Umbilical cord (tissue), 2 donors: Measurements from ENCODE around the gene UBXN10. TPM values are rescaled to one million over a fixed set of nuclear protein-coding genes. Genes with fewer than 3 reads are reported as not detected.
"Not testable (repeated sequence)": the region's sequence is repeated elsewhere in the genome, so short reads cannot be mapped to it uniquely, and the experiment has no call there.

ENCODE experiments used
- DNase-seq: peaks from one replicate; pipeline ENCODE4 v3.0.0-alpha.2; 2015; ENCODE audit warnings: low spot score
- total RNA-seq: library from RNA; depleted of rRNA; stranded (reverse); fragments of >200 nt; gene quantifications from one replicate; pipeline ENCODE4 v1.2.3, GENCODE V29; 2014; ENCODE audit warnings: low replicate concordance; ENCODE audit not compliant: insufficient read depth

Gene UBXN10
- total RNA-seq, 1 donor from 2014 or later: 0.48 TPM

DNA sequence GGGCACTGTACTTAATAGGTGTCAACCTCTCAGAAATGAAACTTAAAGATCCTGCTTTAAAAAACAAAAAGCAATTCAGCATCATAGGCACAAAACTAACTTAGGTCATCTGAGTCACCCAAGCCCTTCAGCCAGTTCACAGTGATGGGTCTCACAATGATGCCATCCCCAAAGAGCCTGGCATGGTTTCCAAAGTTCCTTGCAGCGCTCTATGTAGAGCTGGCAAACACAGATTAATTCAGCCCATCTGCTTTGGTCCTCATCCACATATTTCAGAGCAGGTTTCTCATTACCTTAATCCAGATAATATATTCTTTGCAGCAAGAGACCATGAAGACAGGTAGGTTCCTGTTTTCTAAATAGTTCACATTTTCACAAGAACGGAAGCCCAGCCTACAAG lies 15.1 kb downstream of the UBXN10 start:
- DNase-seq: no peak

DNA sequence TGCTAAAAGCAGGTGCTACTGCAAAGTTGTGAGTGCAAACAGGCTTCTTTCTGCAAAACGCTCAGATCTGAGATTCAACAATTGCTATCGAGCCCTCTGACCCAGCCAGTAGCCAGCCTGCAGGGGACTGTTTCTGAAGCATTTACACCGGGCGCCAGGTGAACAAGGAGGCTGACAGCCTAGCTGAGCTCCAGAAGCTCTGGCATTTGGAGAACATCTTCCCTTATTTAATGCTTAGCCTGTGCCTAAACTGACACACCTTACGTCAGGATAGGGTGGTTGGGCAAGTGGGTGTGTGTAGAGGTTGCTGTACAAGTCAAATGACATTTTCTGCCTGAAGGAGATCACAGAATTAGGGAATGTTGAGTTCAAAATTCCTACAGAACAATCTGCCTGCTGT lies 16.3 kb downstream of the UBXN10 start:
- DNase-seq: no peak

DNA sequence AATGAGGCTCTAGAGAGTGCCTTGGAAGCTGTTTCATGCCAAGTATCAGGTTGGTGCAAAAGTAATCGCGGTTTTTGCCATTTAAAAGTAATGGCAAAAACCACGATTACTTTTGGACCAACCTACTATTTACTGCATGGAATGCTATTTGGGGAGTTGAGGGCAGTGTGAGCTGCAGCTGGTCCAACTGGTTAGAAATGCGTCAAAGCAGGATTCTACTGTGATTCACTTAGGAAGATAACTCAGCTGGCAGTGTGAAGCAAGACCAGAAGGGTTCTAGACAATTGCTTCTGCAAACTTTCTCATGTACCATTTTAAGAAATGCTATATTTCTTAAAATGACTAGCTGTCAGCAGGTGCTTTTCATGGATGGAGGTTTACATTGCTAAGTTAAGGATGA lies 21.6 kb downstream of the UBXN10 start:
- DNase-seq: no peak

DNA sequence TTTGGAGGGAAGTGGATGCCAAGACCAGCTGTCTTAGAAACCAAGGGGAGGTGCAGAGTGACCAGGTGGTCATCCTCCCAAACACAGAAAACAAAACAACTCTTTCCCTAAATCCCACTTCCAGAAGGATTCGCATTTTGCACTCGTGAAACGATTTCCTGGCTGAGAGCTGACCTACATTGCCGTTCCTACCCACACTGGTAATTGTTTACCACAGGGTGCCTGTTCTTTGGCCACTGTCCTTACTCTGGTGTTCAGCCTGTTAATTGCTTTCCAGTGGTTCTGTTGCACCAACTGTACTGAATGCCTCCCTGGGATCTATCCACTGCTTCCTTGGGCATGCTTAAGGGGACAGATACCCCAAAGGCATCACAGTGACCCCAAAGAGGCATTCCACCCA lies 23.6 kb downstream of the UBXN10 start:
- DNase-seq: no peak

DNA sequence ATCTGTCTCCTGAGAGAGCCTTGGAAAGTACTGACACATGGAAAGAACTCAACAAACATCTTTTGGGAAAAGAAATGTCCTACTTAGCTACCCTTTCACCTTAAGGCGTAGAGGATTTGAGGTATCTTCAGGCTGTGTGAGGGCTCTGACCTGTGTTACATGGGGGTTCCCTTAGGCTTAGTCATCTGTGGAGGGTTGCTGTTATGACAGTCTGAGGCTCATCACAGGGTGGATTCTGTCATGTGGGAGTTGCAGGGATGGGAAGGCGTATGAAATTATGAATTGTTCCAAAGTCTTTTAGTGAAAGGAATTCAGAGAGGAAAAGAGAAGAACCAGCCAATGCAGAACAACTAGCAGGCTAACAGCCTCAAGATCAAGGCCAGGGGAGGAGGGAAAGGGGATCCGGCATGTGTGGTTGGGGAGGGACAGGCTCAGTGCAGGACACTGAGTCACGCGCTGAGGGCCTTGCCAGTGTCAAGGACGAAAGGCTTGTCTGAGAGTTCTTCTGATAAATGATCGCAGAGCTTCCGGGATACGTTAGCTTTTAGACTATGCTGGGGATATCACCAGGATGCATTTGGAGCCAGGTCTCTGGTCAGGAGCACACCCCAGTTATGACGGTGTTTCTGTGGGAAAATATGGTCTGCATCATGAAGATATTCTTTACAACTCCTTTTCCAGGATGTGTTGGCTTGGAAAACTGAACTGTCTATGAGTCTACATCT lies 25.0 kb downstream of the UBXN10 start:
- DNase-seq: no peak

DNA sequence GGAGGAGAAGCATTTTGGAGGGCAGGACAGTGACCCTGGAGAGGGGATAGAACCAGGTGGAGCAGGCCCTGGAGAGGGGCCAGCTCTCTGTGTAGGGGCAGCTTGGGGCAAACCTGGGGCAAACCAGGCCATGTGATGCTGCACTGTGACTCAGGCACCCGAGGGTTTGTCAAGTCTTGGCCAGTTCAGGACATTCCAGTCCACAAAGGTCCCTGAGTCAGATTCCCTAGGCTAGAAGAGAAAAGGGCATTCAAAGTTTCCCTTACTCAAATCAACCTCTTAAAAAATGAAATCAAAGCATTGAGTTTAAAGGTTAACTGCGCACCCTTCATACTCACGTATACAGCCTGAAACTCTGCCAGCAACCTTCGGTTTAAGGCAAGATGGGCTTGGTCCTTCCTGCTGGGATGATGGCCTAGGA lies 25.6 kb downstream of the UBXN10 start:
- no peak for DNase-seq

DNA sequence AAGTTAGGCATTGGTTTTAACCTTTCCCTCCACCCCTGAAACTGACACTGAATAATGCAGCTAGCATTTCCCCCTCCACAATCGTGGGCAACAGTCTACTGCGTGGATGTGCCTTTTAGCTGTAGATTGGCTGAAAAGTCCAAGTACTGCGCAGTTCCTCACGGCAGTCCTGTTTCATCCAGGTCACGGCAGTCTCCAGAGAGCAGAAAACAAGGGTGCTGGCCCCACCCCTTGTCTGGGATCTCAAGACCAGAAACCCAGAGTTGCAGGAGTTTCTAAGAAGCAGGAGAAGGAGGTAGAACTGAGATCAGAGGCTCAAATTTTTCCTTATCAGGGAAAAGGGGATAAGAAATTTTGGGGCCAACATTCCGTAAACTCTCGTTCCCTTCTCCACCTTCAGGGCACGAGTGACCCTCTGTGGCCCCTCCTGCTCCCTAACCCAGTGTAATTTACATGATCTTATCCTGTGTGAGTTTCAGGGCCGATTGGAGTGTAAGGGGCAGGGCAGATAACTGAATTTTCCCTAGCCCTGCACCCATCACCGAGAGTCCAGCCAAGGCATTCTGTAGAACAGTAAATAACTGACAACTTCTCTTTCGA lies 26.3 kb downstream of the UBXN10 start:
- no peak for DNase-seq

DNA sequence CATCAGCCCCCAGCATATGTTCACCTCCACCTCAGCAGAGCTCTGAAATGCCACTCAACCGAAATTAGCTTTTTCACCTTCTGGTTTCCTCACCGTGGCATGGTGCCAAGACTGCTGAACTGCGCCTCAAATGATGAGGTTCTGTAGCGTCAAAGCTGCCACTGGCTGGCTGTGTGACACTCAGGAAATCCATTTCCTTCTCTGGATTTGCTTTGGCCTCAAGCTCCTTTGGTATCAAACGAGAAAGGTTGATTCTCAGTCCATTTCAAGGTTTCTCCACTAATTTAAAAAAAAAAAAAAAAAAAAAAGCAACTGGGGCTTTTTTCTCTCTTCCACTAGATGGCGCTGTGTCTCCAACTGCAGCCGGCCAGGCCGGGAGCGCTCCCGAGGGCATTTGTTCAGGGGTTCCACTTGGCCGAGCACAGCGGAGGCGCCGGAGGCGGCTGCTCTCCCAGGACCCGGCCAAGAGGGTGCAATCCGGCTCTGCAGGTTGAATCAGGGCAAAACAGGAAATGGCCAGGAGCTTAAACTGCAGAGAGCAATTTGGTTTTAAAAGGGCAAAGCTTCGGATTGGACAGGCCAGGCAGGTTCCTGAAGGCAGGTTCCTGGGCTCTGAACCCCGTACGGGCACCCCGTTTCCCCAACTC lies 26.9 kb downstream of the UBXN10 start:
- DNase-seq: peak; percentile 61

DNA sequence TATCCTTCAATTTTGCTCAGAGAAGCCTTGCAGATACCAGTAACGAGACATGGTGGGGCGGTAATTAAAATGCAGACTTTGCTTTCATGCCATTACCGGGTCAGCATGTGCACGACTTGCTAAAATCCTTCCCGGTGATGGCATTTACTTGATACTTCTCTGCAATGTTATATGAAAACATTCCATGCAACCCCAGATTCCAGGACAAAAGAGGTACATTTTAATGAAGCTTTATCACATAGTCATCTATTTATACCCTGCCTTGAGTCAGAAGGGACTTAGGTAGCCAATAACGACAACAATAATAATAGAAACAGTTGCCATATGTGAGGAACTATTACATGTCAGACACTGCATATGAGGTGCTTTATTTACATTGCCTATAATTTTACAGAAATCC lies 29.8 kb downstream of the UBXN10 start:
- no peak for DNase-seq

DNA sequence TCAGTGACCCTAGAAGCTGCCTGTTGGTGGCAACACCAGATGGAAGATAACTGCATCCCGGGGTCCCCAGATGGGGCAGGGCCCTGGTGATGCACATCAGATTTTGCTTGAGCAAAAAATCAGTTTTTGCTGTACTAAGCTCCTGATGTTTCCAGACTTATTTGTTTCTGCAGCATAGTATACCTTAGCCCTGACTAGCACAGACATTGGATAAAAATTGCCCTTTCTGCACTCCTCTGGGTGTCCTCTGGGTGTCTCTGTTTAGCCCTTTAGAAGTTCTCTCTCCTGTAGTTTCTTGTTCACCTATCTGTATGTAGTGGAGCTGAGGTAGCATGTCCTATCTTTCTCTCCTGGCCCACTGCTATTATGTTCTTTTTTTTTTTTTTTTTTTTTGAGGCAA lies 30.7 kb downstream of the UBXN10 start:
- DNase-seq: no peak

DNA sequence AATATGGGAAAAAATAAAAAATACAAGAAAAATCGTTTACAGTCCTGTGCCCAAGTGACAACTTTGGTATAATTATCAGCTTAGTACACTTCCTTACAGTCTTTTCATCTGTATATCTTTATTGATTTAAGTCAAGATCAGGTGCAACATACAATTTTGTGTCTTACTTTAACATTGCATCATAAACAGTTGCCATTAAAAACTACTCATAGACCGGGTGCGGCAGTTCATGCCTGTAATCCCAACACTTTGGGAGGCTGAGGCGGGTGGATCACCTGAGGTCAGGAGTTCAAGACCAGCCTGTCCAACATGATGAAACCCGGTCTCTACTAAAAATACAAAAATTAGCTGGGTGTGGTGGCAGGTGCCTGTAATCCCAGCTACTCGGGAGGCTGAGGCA lies 33.2 kb downstream of the UBXN10 start:
- not testable (repeated sequence) for DNase-seq

DNA sequence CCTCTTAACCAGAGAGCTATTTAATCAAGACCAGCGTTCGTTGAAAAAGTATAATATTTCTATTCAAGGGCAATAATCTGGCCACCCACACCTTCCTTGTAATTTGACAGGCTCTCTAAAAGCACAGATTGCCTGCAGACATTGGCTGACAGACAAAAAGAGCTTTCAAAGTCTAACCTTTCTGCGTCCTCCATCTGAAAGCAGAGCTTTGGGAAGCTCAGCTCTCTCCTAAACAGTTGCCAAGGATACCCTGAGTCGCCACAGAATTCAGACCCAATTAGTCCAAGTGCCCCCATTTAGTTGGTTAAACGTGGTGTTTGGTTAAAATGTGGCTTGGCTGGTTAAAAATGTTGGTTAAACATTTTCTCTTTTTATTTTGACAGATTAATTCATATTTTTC lies 34.1 kb downstream of the UBXN10 start:
- peak; percentile 14 for DNase-seq

DNA sequence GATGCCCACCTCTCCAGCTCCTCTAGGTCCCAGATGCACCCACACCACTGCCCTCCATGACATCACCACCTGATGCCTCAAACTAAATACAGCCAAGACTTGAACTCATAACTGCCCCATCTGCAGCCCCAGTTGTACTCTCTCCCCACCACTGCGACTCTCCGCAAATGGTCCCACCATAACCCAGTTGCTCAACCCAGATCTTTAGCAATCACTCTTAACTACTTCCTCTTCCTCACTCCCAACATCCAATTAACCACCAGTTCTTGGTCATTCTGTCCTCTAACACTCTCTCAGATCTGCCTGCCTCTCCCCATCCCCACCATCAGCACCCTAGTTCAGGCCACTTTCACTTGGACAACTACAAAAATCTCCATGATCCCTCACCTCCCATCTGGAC lies 37.2 kb downstream of the UBXN10 start:
- no peak for DNase-seq

DNA sequence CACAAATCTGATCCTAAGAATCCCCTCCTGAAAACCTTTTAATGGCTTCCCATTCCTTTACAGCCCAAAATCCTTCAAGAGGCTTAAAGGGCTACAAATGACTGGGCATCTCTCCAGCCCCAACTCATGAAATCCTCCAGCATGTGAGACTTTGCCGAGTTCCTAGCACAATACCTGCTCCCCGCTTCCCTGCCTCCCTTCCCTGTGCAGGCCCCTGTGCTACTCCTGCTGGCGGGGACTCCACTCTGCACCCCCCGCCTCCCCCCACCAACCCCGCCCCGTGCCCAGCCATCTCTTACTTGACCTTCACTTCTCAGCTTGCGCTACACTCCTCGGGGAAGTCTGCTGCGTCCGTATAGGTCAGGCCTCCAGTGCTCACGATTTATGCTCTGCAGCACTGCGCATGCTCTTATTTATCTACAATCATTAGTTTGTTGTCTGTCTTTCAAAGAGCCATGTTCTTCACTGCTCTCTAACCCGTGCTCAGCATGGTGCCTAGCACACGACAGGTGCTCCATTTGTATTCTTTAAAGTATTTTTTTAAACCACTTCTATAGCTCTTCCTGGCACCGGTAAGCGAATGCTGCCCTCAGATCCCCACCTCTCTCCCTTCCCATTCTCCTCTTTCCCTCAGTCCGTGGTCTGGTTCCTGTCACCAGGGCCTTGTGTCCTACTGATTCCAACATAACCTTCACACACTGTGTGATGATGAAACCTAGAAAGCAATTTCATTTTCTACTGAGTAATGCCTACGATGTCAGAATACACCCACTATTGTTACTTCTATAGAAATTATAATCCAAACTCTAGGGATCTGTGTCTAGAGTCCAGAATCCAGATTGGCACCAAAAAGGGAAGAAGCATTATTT lies 37.9 kb downstream of the UBXN10 start:
- DNase-seq: peak; percentile 91

DNA sequence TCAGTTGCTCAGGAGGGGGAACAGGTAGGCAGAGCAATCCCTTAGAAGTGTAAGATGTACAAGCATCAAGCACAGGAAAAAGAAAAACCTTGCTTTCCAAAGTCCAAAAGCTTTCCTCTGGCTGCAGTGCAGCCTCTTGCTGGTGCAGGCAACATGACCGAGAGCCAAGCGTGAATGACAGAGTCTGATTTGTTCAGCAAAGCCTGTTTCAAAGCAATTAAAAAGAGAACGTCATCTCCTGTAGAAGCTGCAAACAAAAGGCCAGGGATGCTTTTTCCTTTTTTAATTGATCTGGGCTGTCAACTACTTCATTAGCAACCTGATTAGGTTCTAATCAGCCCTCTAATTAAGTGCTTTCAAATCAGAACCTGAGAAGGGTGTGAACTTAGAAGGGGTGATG lies 38.6 kb downstream of the UBXN10 start:
- DNase-seq: no peak

DNA sequence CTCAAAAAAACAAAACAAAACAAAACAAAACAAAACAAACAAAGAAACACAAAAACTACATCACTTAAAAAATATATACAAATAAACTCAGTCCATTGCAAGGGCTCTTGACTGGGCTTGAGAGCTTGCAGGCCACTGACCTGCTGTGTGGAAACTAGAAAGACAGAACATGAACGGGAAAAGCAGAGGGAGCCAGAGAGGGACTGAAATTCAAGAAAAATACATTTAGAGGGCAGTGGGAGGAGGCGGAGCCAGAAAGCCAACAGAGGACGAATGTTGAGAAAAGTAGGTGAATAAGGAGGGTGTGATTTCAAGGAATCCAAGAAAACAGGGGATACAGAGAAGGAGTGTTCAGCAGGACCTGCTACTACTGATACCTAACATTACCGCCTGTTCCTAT lies 41.8 kb downstream of the UBXN10 start:
- DNase-seq: no peak

DNA sequence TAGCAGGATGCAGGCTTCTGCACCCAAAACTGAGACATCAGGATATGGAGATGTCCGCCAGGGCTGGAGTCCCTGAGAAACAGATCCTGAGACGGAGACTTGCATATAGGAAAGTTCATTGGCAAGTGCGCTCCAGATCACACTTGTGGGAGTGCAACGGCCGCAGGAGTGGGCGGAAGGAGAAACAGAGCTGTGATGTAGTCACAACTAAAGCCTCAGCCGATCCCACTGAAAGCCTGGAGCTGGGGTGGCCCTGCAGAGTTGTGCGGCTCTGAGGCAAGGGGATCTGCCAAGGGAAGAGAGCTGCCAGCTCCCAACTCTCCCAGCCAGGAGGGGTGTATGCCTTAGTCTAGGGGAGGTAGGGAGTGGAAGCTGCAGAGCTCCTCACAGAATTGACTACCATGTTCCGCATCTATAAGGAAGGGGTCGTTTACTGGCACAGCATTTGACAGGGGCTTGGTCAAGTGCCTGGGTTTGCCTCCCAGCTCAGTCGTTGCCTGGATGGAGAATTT lies 42.5 kb downstream of the UBXN10 start:
- no peak for DNase-seq

DNA sequence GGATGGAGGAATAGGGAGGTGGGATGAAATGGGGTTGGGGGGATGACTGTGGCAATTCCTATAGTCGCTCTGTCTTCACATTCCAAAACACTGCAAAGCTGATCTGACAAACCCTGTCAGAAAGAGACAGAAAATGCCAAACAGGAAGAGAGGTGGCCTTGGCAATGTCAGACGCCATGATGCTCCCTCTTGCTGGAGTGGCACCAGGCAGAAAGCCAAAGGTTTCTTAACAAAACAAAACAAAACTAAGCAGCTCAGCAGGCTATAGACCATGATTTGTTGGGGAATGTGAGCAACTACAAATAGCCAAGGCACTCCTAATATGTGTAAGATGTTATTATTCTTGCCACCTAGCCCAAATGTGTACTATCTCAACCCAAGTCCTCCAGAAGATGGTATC lies 43.3 kb downstream of the UBXN10 start:
- no peak for DNase-seq

DNA sequence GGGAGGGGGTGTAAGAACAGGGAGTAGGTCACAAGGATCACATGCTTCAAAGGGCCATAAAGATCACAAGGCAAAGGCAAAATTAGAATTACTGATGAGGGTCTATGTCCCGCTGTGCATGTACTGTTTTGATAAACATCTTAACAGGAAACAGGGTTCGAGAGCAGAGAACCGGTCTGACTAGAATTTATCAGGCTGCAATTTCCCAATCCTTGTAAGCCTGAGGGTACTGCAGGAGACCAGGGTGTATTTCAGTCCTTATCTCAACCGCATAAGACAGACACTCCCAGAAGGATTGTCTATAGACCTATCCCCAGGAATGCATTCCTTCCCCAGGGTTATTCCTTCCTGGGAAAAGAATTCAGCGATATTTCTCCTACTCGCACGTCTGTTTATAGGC lies 46.7 kb downstream of the UBXN10 start:
- DNase-seq: peak; percentile 31

DNA sequence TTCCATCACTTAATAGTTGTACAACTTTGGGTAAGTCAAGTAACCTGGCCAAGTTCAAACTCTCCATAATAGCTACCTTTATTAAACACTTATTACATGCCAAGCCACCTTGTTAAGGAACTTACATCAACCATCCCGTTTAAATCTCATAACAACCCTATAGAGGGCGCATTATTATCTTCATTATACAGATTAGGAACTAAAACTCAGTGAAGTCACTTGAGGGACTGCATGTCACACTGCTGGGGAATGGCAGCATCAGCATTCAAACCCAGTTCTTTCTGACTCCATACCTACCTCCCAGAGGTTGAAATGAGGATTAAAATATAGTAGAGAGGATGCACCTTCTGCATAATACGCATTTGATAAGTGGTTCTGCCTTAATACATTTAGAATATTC lies 47.5 kb downstream of the UBXN10 start:
- peak; percentile 13 for DNase-seq

DNA sequence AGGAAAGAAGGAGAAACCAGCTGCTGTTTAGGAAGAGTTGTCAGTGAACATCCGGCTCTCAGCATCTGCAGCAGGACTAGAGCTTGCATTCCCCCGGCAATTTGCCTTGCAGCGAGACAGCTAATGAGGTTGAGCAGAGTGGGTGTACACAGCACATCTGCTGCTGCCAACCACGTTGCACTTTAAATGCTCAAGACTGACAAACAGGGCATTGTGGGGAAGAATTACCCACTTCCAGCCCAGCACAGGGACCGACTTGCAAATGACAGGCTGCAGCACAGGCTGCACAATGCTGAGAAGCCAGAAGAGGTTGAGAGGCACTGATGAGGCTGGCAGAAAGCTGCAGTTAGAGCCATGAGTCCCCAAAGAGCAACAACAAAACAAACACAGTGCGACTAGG lies 48.0 kb downstream of the UBXN10 start:
- peak; percentile 48 for DNase-seq
